ENCODE results near the gene METAP1.
"Not testable (repeated sequence)": the region's sequence is repeated elsewhere in the genome, so short reads cannot be mapped to it uniquely, and the experiment has no call there.

METAP1 gene

DNA sequence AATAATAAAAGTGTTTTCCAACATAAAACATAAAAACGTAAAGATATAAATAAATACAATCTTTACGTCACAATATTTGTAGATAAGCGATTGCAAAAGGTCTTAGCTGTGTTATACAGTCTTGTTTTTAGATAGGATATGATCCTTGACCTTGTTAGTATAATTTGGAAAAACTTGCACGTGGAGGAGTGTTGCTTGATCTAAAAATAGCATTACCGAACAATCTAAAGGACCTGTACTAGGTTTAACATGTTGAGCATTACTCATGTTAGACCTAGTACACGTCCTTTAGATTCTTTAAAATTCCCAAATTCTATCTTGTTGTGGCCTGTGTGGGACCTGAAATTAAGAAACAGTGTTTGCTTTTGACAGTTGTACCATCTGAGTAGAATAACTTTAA lies 1.6 kb downstream of the METAP1 start:
- DNase-seq (ENCODE audit: low read depth in 2 of 2): no peak

DNA sequence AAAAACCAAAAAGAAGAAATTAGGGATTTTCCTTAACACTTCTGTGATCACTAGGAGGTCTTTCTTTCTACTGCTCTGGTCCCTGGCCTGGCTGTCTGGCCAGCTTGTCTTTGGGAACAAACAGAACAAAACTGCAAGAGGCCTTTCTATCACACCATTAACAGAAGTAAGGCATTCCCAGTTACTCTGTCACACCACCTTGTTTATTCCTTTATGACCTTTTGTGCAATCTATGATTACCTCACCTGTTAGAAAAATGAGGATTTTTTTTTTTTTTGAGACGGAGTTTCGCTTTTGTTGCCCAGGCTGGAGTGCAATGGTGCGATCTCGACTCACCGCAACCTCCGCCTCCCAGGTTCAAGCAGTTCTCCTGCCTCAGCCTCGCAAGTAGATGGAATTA lies 3.0 kb downstream of the METAP1 start:
- DNase-seq (ENCODE audit: low read depth in 2 of 2): no peak

DNA sequence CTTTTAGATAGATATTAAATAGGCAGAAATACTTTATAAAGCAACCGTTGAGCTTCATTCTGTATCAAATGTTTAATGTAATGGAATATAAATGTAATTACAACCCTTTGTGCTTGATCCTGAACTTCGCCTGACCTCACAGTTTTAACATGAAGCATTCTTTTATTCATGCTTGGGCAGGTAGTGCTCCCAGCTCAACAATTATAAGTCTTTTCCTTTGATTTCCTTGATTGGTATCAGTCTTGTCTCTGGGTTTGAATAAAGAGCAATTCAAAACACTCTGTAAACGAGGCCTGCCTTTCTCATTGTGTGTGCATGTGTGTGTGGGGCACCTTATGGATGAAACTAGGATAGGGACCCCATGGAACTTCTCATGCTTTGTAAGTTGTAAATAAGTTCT lies 6.8 kb downstream of the METAP1 start:
- no peak for DNase-seq (ENCODE audit: low read depth in 2 of 2)

DNA sequence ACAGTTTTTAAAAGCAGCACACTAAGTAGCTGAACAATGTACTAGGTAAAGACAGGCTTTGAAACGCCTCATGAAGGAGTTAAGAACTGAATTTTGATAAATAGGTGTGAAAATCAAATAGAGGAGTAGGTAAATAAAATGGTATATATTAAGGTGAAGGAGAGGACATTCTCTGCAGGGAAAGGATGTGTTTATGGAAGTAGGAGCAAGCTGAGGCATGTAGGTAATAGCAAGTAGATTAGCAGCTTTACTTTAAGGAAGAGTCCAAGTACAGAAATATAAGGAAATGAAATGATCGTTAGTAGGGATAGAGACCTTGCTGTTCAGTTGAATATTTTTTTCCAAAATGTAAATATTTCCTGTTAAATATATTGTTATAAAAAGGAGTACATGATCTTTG lies 12.5 kb downstream of the METAP1 start:
- DNase-seq (ENCODE audit: low read depth in 2 of 2): no peak

DNA sequence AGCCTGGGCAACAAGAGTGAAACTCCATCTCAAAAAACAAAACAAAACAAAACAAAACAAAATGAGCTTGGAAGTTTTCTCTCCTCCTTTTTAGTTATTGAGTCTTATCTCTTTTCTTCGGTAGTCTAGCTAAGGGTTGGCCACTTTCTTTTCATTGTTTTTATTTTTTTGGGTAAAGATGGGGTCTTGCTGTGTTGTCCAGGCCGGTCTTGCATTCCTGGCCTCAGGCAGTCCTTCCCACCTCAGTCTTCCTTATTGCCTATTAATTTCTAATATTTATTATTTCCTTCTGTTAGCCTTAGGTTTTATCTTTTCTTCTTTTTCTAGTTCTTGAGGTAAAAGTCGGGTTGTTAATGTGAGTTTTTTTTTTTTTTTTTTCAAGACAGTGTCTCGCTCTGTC lies 16.4 kb downstream of the METAP1 start:
- no peak for DNase-seq (ENCODE audit: low read depth in 2 of 2)

DNA sequence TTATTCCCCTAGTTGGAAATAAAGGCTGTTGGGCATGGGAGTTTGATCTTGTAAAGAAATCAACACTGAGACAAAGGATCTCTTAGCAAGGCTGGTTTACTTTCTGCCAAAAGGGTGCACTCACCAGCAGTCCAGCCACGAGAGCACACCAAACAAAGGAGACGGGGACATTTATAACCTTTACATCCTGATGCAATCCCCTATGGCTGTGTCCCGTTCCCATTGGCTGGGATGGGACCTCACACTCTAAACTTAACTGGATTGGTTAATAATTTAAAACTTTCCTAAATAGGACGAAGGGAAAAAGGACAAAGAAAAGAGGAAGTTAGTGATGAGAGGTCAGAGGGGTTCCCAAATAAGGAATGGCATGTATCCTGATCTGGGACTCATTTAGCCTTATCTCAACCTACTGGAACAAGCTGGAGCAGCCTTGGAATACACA lies 17.9 kb downstream of the METAP1 start:
- DNase-seq (ENCODE audit: low read depth in 2 of 2): no peak

DNA sequence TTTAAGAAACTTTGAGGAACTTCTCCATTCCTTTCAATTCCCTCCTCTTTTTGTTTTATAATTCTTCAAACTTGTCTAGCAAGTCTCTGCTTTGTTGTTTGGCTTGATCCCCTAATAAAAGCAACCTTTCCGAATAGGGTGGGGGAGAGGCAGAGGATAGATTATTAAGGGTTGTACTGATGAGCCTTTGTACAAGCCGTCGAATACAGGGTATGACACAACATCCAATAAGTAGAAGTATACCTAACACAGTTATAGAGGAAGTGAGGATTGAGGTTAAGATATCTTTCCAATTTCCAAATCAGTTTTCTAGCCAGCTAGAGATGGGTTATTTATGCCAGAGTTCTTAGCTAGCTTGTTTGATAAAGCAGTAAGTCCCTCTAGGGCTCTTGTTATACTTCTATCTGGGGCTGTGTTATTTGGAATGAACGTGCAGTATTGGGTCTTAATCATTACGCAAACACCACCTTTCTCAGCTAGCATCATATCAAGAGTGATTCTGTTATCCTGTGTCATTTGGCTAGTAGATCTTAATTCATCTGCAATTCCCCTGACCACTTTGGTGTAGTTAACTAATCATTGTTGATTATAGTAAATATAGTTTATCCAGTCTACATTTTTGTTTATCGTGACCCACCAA lies 18.5 kb downstream of the METAP1 start:
- DNase-seq (ENCODE audit: low read depth in 2 of 2): no peak

DNA sequence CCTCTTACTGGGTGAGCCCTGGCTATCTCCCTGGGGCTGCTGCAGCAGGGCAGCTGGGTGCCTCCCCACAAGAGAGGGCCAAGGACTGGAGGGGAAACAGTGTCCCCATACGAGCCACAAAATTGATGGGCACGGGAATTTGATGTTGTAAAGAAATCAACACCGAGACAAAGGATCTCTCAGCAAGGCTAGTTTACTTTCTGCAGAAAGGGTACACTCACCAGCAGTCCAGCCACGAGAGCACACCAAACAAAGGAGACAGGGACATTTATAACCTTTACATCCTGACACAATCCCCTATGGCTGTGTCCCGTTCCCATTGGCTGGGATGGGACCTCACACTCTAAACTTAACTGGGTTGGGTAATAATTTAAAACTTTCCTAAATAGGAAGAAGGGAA lies 25.9 kb downstream of the METAP1 start:
- no peak for DNase-seq (ENCODE audit: low read depth in 2 of 2)

DNA sequence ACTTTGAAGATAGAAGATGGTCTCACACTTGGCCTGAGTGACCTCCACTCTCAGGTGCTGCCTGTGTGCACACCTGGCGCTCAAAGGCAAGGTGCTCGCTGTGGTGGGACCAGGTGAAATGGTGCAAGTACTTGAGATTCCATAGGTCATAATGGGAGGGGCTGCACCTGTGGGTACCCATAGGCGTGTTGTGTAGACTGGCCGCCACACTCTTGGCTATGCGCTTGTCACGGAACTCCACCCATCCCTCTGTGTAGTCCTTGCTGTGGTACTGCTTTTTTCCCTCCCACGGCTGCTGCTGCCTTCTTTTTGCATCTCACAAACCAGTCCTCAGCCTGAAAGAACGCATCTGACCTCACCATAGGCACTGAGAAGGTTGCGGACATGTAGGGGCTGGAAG lies 27.0 kb downstream of the METAP1 start:
- DNase-seq (ENCODE audit: low read depth in 2 of 2): no peak

DNA sequence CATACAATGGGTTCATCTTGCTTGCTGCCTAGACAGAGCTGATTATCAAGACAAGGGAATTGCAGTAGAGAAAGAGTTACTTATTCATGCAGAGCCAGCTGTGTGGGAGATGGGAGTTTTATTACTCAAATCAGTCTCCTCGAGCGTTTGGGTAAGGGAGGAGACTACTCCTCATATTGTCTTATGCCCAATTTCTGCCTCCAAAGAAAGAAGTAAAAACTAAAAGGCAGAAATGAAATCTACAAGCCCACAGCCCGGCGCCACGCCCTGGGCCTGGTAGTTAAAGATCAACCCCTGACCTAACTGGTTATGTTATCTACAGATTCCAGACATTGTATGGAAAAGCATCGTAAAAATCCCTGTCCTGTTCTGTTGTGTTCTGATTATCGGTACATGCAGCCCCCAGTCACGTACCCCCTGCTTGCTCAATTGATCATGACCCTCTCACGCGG lies 28.3 kb downstream of the METAP1 start:
- not testable (repeated sequence) for DNase-seq (ENCODE audit: low read depth in 2 of 2)

DNA sequence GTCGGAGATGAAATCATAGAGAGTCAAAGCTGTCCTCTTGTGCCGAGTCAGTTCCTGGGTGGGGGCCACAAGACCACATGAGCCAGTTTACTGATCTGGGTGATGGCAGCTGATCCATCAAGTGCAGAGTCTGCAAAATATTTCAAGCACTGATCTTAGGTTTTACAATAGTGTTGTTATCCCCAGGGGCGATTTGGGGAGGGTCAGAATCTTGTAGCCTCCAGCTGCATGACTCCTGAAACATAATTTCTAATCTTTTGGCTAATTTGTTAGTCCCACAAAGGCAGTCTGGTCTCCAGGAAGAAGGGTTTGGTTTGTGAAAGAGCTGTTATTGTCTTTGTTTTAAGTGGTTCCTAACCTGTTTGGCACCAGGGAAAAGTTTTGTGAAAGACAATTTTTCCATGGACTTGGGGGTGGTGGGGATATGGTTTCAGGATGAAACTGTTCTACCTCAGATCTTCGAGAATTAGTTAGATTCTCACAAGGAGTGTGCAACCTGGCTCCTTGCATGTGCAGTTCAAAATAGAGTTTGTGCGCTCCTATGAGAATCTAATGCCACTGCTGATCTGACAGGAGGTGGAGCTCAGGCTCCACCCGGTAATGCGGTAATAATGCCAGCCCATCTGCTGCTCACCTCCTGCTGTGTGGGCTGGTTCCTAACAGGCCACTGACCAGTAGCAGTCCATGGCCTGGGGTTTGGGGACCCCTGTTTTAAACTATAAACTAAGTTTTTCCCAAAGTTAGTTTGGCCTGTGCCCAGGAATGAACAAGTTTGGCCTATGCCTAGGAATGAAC lies 29.2 kb downstream of the METAP1 start:
- no peak for DNase-seq (ENCODE audit: low read depth in 2 of 2)

DNA sequence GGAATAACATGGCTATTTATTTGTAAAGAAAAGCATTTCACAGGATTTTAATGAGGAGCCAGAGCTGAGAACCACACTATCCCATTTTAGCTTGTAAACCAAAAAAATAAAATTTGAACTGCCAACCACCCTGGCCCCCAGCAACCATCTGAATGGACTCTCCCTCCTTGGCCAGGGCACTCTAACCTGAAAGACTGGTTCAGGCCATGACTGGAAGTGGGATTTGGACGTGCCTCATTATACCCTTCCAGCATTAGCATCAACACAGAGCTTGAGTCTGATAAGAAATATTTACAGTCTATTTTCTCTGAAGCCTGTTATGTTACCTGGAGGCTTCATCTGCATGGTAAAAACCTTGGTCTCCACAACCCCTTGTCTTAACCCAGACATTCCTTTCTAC lies 30.0 kb downstream of the METAP1 start:
- DNase-seq (ENCODE audit: low read depth in 2 of 2): no peak

DNA sequence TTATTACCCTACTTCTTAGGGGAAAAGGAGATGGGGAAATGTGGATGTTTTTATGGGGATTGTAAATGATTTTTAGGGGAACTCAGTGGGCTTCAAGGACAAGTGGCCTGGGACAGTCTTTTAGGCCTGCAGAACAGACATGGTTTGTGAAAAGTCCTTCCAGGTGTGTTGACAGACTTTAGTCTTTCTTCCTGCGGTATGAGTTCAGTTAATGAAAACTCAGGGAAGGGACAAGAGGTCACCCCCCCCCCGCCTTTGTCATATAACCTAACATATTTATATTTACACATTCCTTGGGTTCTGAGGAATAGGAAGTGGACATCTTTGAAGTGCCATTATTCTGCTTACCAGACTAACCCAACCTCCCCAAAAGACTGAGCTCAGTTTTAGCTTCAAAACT lies 31.8 kb downstream of the METAP1 start:
- DNase-seq (ENCODE audit: low read depth in 2 of 2): no peak

DNA sequence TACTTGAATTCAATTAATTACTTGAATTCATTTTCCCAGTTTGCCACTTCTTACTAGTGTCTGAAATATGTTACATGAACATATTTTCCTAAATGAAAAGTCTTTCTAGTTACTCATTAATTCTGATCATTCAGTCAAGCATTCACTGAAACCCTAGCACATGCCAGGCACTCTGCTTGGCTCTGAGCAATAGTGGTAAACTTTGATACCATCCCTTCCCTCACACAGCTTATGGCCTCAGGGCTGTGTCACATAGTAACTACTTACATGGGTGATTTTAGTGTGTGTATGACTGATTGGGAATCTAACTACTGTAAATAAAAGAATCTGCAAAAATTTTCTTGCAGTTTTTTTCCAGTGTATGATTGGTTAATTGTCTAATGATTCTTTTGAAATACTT lies 32.7 kb downstream of the METAP1 start:
- DNase-seq (ENCODE audit: low read depth in 2 of 2): no peak

DNA sequence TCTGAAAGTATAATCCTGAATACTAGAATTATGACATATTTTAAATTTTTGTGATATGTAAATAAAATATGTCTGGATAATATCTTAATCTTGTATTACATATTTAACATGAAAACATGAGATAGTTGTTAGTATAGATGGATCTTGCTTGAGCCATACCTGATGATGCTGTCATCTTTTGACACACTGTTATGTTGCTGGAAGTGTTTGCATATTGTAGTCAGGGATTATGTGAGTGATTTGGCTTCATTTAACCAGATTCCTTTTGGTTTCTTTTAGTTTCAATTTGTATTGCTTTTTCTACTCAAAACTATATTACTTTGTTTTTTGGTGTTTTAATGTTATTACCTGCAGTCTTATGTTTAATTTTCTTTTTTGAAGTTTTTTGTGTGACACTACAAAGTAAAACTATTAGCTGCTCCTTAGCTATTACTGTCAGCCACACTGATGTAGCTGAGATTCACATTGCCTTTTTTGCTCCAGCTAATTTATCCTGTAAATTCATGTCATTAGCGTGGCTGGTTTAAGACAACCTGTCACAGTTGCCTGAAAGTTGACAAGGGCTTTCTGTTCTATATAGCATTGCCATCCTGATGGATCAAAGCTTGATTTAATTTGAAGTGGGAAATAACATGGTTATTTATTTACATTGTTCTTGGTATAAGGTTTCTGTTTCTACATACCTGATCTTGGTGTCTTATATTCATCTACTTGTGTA lies 33.7 kb downstream of the METAP1 start:
- DNase-seq (ENCODE audit: low read depth in 2 of 2): no peak

DNA sequence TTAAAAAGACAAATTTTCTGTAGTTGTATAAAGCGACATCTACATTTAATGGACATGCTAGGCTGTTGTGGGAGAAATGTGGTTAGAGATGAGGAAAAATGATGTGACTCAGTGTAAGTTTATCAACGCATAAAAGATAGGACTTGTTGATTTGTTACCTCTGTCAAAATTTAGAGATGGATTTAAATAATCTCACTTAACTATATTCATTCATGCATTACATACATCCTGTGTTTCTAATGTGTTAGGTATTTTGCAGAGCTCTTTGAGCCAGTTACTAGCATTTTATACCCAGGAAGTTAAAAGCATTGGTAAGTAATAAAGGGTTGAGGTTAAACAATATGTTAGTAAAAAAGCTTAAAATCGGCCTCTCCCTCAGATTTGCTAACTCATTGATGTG lies 34.3 kb downstream of the METAP1 start:
- DNase-seq (ENCODE audit: low read depth in 2 of 2): no peak

DNA sequence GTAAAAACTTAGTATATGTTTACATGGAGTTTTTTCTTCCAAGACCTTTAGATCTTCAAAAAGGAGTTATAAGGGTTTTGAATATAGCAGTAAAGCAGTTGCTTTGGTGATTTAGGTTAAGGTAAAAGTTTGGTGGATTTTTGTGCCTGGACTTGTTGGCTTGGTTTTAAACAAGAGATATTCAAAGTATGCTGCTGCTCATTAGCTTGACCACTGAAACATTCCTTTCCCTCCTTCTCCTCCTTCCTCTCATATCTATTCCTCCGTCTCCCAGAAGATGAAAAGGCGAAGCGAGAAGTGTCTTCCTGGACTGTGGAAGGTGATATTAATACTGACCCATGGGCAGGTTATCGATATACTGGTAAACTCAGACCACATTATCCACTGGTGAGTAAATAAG lies 38.4 kb downstream of the METAP1 start:
- no peak for DNase-seq (ENCODE audit: low read depth in 2 of 2)

DNA sequence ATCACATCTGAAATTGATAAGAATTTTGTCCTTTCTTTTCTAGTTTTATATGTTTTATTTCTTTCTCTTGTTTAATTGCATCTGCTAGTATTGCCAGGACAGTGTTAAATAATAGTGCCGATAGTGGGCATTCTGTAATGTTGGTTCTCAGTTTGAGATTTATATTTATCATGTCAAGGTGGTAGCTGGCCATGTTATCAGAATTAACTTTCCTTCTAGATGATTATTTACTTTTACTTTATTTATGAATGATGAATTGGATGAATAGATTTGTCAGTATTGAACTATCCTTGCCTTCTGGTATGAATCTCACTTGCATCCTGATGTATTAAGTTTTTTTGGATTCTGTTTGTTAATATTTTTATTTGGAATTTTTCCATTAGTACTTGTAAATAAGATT lies 42.7 kb downstream of the METAP1 start:
- no peak for DNase-seq (ENCODE audit: low read depth in 2 of 2)

DNA sequence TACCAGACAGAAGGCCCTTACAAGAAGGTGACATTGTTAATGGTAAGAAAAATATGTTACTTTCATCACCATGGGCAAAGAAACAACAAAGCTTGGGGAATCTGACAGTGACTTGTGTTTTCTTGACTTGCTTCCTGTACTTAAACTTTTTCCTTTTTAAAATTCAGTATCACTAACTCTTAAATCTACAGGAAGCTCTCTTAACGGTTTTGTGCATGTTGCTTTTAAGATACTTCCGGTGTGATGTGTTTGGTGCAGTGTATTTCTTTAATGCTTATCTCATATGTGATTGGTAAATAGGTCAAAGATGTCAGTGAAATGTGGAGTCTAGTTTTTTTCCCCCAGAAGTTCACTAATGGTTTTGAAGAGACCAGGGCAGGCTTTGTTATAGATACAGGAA lies 47.8 kb downstream of the METAP1 start:
- DNase-seq (ENCODE audit: low read depth in 2 of 2): no peak

DNA sequence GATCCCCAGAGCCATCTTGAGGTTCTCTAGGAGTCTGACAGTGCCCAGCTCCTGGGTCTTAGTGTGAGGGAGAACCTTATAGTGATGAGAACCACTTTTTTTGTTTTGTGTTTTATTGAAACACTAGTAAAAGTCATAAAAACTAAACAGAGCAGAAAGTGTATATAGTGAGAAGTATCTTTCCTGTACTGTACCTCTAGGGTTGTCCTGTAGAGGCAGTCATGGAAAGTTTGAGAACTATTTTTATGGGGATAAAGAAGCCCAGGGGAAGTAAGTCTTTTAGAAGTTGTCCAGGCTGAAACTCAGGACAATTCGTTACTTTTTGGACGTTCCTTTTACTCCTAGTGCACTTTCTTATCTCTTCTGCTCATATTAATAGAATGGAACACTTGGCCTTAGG lies 52.2 kb downstream of the METAP1 start:
- DNase-seq (ENCODE audit: low read depth in 2 of 2): no peak

DNA sequence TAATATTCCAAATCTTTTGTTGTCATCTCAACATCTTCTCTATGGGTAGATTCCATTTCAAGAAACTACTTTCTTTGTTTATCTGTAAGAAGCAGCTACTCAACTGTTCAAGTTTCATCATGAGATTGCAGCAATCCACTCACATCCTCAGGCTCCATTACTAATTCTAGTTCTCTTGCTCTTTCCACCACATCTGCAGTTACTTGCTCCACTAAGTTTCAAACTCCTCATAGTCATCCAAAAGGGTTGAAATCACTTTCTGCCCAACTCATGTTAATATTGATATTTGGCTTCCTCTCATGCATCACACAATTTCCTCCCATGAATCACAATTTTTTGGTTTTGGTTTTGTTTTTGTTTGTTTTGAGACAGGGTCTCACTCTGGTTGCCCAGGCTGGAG lies 57.4 kb downstream of the METAP1 start:
- DNase-seq (ENCODE audit: low read depth in 2 of 2): no peak

DNA sequence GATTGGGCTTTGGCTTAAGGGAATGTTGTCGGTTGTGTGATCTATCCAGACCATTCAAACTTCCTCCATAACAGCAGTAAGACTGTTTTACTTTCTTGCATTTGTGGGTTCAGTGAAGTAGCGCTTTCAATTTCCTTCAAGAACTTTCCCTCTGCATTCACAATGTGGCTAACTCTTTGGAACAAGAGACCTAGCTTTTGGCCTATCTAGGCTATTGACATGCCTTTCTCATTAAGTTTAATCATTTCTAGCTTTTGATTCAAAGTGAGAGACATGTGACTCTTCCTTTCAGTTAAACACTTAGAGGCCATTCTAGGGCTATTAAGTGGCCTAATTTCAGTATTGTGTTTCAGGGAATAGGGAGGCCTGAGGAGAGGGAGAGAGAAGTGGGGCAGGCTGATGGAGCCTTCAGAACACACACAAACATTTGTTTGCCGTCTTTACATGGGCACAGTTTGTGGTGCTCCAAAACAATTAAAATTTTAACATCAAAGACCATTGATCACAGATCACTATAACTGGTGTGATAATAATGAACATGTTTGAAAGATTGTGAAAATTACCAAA lies 59.0 kb downstream of the METAP1 start:
- DNase-seq (ENCODE audit: low read depth in 2 of 2): no peak

DNA sequence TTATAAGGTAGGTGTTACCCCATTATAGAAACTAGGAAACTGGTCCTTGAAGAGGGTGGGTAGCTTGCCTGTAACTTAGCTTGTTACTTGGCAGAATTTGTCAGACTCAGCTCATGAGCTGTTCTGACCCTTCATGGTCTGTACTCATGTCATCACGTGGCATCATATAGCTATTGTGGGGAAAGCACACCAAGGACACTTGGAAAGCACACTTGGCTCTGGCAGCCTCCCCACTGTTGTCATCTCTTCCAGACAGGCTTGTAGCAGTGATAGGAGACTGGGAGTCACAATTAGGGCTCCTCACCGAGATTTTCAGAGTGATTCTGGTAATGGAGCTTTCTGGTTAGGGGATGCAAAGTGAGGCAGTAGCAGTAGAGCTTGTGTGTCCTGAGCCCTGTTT lies 62.7 kb downstream of the METAP1 start:
- DNase-seq (ENCODE audit: low read depth in 2 of 2): no peak
